GM12878 (cell line): ENCODE results near the gene ELFN2. TPM values are rescaled to one million over a fixed set of nuclear protein-coding genes. Genes with fewer than 3 reads are reported as not detected.

Source experiments
- ATAC-seq: fragments of 200-7000 bp; cut with Tn5 transposase; 3 replicates; pipeline ENCODE4 v1.9.1; 2020; ENCODE audit warnings: mild to moderate bottlenecking, moderate library complexity
- BruUV-seq: library from RNA; stranded (reverse); fragments of 400-500 nt; replicated peaks from 2 replicates; lab custom pipeline; 2021; lab: Mats Ljungman, UMichigan
- CTCF ChIA-PET: fragments of 300-600 bp; sonication (Branson Sonifier 250); formaldehyde crosslinking; extraction: SDS; loops from one replicate; lab custom pipeline; 2021; ENCODE audit warnings: inconsistent platforms; lab: Yijun Ruan, JAX
- POLR2A ChIA-PET: fragments of 350-600 bp; formaldehyde crosslinking; extraction: SDS; loops from one replicate; lab custom pipeline; 2021; ENCODE audit warnings: inconsistent platforms; lab: Charles Lee
- RAD21 ChIA-PET: fragments of 300-600 bp; sonication (Branson Sonifier 250); formaldehyde crosslinking; loops from one replicate; lab custom pipeline; 2023; ENCODE audit warnings: antibody characterized with exemption; ENCODE audit not compliant: unreplicated experiment; lab: Charles Lee
- SMC1A ChIA-PET: fragments of 300-600 bp; sonication (Branson Sonifier 250); formaldehyde crosslinking; loops from one replicate; lab custom pipeline; 2023; ENCODE audit not compliant: unreplicated experiment, uncharacterized antibody; lab: Charles Lee
- DNase-seq: peaks from one replicate; pipeline ENCODE4 v3.0.0-alpha.2; 2011; ENCODE audit warnings: low read depth, low spot score
- FAIRE-seq: peaks from 3 replicates; lab custom pipeline; 2011; peaks lifted over from hg19 to GRCh38; lab: Jason Lieb, UNC
- H2AFZ ChIP-seq: 2 replicates; pipeline ENCODE4 v1.6.0; 2011; ENCODE audit warnings: low read depth, low read length, control low read depth; ENCODE audit not compliant: control insufficient read depth
- H3K27ac ChIP-seq: 2 replicates; pipeline ENCODE4 v1.5.1; 2011; ENCODE audit warnings: control low read depth; ENCODE audit not compliant: control insufficient read depth, insufficient read depth
- H3K27me3 ChIP-seq, 2 experiments: replicated peaks in 1 of 2; 2 replicates each; pipeline versions ENCODE4 v1.6.0 to v1.6.1; 2011; ENCODE audit warnings: low read length in 1 of 2; ENCODE audit not compliant: control insufficient read depth in 2 of 2, insufficient read depth in 2 of 2
- H3K36me3 ChIP-seq, 2 experiments: 2 replicates each; pipeline ENCODE4 v1.5.1; 2011; ENCODE audit warnings: low read length in 1 of 2; ENCODE audit not compliant: control insufficient read depth in 2 of 2, insufficient read depth in 2 of 2
- H3K4me1 ChIP-seq: 2 replicates; pipeline ENCODE4 v1.6.1; 2011; ENCODE audit warnings: mild to moderate bottlenecking, low read length, moderate library complexity, mixed read lengths; ENCODE audit not compliant: control insufficient read depth, insufficient read depth
- H3K4me2 ChIP-seq: 2 replicates; pipeline ENCODE4 v1.6.0; 2011; ENCODE audit warnings: control low read depth; ENCODE audit not compliant: control insufficient read depth, insufficient read depth
- H3K4me3 ChIP-seq: fragments of 200-600 bp; sonication (generic); 2 replicates; pipeline ENCODE4 v1.5.1; 2016
- H3K79me2 ChIP-seq: 2 replicates; pipeline ENCODE4 v1.6.0; 2011; ENCODE audit warnings: low read length; ENCODE audit not compliant: control insufficient read depth, insufficient read depth
- H3K9ac ChIP-seq: 2 replicates; pipeline ENCODE4 v1.8.0; 2011; ENCODE audit warnings: low read length, control low read depth, mixed read lengths; ENCODE audit not compliant: control insufficient read depth, insufficient read depth
- H3K9me3 ChIP-seq: replicated peaks from 3 replicates; pipeline ENCODE4 v1.5.1; 2011; ENCODE audit warnings: mild to moderate bottlenecking, low read length; ENCODE audit not compliant: control insufficient read depth, insufficient read depth
- H4K20me1 ChIP-seq: 2 replicates; pipeline ENCODE4 v1.6.0; 2011; ENCODE audit not compliant: control insufficient read depth, insufficient read depth
- CBFB ChIP-seq: IDR thresholded peaks from 2 replicates; pipeline ENCODE4 v1.6.1; 2016; ENCODE audit warnings: antibody characterized with exemption, low read depth
- E2F8 ChIP-seq: fragments of 450-650 bp; IDR thresholded peaks from 2 replicates; pipeline ENCODE4 v1.6.1; 2018; ENCODE audit warnings: mild to moderate bottlenecking, low read depth, moderate library complexity; ENCODE audit not compliant: partially characterized antibody
- MLLT1 ChIP-seq: fragments of 450-650 bp; IDR thresholded peaks from 2 replicates; pipeline ENCODE4 v1.6.1; 2016; ENCODE audit warnings: mild to moderate bottlenecking
- PAX8 ChIP-seq: fragments of 450-650 bp; IDR thresholded peaks from 2 replicates; pipeline ENCODE4 v1.6.1; 2017; ENCODE audit warnings: mild to moderate bottlenecking, moderate library complexity
- PML ChIP-seq: IDR thresholded peaks from 2 replicates; pipeline ENCODE4 v1.6.1; 2012; ENCODE audit warnings: low read length, inconsistent platforms
- SPI1 ChIP-seq: IDR thresholded peaks from 2 replicates; pipeline ENCODE4 v1.6.1; 2011; ENCODE audit warnings: low read depth, mild to moderate bottlenecking, low read length, moderate library complexity, borderline replicate concordance; ENCODE audit not compliant: insufficient read depth
- WGBS: methylation state at CpG from one replicate; pipeline ENCODE4 v1.1.6; 2016; ENCODE audit warnings: low lambda C conversion rate; ENCODE audit not compliant: insufficient replicate concordance, insufficient coverage; ENCODE audit errors: missing lambda C conversion rate; 5-methylcytosine and 5-hydroxymethylcytosine counted together
- in situ Hi-C: fragments of 300-500 bp; cut with MboI; formaldehyde crosslinking; loops from 9 replicates; pipeline ENCODE4 v1.14.3; 2018; ENCODE audit warnings: mixed read lengths
- intact Hi-C: fragments of 100-400 bp; cut with micrococcal nuclease; formaldehyde crosslinking; loops from one replicate; pipeline ENCODE4 v1.14.2; 2022; ENCODE audit not compliant: unreplicated experiment
- polyA plus RNA-seq, 11 experiments: library from polyadenylated mRNA; depleted of rRNA in 4 of 11; unstranded in 6 of 11; stranded (reverse) in 5 of 11; fragments of >200 nt; fragmentation: Nextera tagmentation in 4 of 11; fragmentation: Illumina TruSeq in 1 of 11; extraction: Ambion mirVana in 4 of 11; extraction: Trizol in 1 of 11; gene quantifications; 1 replicate in 1 of 11; 2 replicates in 10 of 11; pipeline versions ENCODE4 v1.2.1 to v1.2.3, GENCODE V29; 2011 to 2016; ENCODE audit warnings: inconsistent platforms in 2 of 11, missing spikeins in 2 of 11, low read depth in 1 of 11
- total RNA-seq, 4 experiments: library from RNA; depleted of rRNA in 3 of 4; stranded (reverse); fragments of >200 nt in 3 of 4; fragmentation: Illumina TruSeq in 1 of 4; extraction: Trizol in 1 of 4; gene quantifications; 2 replicates each; pipeline versions ENCODE4 v1.2.1 to v1.2.3, GENCODE V29; 2013 to 2021
- TF ChIP-seq, protein P1 (sequence below): fragments of 450-650 bp; IDR thresholded peaks from 2 replicates; pipeline ENCODE4 v1.6.1; 2017; ENCODE audit warnings: mild to moderate bottlenecking, moderate library complexity

The ELFN2 gene
- total and polyA plus RNA-seq, 10 of the 15 experiments (the other 5 are each of a cell fraction or from before 2014, with no cell fraction given) = 0.03 to 0.05 TPM; not detected in 8

DNA sequence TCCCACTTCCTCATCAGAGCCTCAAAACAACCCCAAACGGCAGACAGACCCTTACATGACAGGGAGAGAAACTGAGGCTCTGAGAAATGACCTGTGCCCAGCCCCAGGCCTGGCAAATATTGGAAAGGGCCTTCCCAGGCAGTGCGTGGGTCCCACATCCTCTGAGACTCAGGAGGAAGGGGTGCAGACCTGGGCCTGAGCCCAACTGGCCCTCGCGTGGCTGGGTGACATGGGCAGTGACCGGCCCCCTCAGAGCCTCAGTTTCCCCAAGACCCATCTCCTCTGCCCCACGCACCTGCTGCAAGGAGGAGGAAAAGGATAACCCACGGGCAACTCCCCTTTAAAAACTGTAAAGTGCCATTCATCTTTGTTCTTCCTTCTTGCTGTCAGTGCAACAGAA, 35.6 kb downstream of the ELFN2 start:
- Histone ChIP-seq H3K4me2 (no peak overlapping the region), H3K4me3 (no peak overlapping the region), H3K9me3 (no peaks in the 10 kb centered on the region), H3K27ac (no peak overlapping the region), H3K36me3 (no peaks in the 10 kb centered on the region), H3K27me3 (peaks cover 0 to 3% of the 10 kb centered on the region in 2 experiments; a peak in 2 of 4 replicates), H2AFZ (no peak overlapping the region), H4K20me1 (no peaks in the 10 kb centered on the region), H3K79me2 (no peaks in the 10 kb centered on the region), H3K9ac (no peak overlapping the region), H3K4me1 (no peaks in the 10 kb centered on the region)
- ChIA-PET CTCF (no interaction called here), RAD21 (no interaction called here), SMC1A (no interaction called here), POLR2A (no interaction called here)
- no peak for ATAC-seq
- in situ Hi-C loops = no loop called here
- no TSS peak for BruUV-seq
- TF ChIP-seq, protein P1, sequence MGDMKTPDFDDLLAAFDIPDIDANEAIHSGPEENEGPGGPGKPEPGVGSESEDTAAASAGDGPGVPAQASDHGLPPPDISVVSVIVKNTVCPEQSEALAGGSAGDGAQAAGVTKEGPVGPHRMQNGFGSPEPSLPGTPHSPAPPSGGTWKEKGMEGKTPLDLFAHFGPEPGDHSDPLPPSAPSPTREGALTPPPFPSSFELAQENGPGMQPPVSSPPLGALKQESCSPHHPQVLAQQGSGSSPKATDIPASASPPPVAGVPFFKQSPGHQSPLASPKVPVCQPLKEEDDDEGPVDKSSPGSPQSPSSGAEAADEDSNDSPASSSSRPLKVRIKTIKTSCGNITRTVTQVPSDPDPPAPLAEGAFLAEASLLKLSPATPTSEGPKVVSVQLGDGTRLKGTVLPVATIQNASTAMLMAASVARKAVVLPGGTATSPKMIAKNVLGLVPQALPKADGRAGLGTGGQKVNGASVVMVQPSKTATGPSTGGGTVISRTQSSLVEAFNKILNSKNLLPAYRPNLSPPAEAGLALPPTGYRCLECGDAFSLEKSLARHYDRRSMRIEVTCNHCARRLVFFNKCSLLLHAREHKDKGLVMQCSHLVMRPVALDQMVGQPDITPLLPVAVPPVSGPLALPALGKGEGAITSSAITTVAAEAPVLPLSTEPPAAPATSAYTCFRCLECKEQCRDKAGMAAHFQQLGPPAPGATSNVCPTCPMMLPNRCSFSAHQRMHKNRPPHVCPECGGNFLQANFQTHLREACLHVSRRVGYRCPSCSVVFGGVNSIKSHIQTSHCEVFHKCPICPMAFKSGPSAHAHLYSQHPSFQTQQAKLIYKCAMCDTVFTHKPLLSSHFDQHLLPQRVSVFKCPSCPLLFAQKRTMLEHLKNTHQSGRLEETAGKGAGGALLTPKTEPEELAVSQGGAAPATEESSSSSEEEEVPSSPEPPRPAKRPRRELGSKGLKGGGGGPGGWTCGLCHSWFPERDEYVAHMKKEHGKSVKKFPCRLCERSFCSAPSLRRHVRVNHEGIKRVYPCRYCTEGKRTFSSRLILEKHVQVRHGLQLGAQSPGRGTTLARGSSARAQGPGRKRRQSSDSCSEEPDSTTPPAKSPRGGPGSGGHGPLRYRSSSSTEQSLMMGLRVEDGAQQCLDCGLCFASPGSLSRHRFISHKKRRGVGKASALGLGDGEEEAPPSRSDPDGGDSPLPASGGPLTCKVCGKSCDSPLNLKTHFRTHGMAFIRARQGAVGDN = no peak
- TF ChIP-seq SPI1 = no peak
- no peak for TF ChIP-seq E2F8
- TF ChIP-seq MLLT1 = no peak
- no peak for TF ChIP-seq PML
- no peak for TF ChIP-seq PAX8
- no peak for TF ChIP-seq CBFB
- FAIRE-seq = no peak
- no peak for DNase-seq
- WGBS = 17% methylated on average over 7 of the region's 7 CpGs
- intact Hi-C loops = no loop called here
